SK-N-SH (cell line): ENCODE results near the gene SNRK.

ENCODE experiments used
- CTCF ChIP-seq: fragments of 200-600 bp; sonication (generic); IDR thresholded peaks from 2 replicates; pipeline ENCODE4 v1.6.1; 2017; ENCODE audit warnings: antibody characterized with exemption, mild to moderate bottlenecking, moderate library complexity
- EP300 ChIP-seq, 2 experiments: IDR thresholded peaks; 2 replicates each; pipeline versions ENCODE4 v1.4.0 to v1.6.1; 2012; ENCODE audit warnings: borderline replicate concordance in 1 of 2, low read depth in 1 of 2, low read length in 1 of 2
- EZH2phosphoT487 ChIP-seq: fragments of 200-600 bp; sonication (generic); IDR thresholded peaks from 2 replicates; pipeline ENCODE4 v1.6.1; 2017; ENCODE audit warnings: low read depth, mixed run types, mild to moderate bottlenecking, antibody characterized with exemption, moderate library complexity, borderline replicate concordance
- FOSL2 ChIP-seq: IDR thresholded peaks from 2 replicates; pipeline ENCODE4 v1.4.0; 2012; ENCODE audit warnings: low read depth, mild to moderate bottlenecking, moderate library complexity, borderline replicate concordance
- MXI1 ChIP-seq: IDR thresholded peaks from 2 replicates; pipeline ENCODE4 v1.6.1; 2012; ENCODE audit warnings: mild to moderate bottlenecking, low read depth, low read length, improper control_type of control experiment
- REST ChIP-seq: IDR thresholded peaks from 2 replicates; pipeline ENCODE4 v1.6.1; 2012; ENCODE audit warnings: mild to moderate bottlenecking, low read depth, low read length, moderate library complexity
- SMC3 ChIP-seq: IDR thresholded peaks from 2 replicates; pipeline ENCODE4 v1.6.1; 2012; ENCODE audit warnings: low read depth, low read length, improper control_type of control experiment
- TAF1 ChIP-seq: IDR thresholded peaks from 2 replicates; pipeline ENCODE4 v1.6.1; 2012; ENCODE audit warnings: low read depth, mild to moderate bottlenecking, low read length, moderate library complexity, borderline replicate concordance
- TEAD4 ChIP-seq: IDR thresholded peaks from 2 replicates; pipeline ENCODE4 v1.4.0; 2012; ENCODE audit warnings: mild to moderate bottlenecking, borderline replicate concordance; ENCODE audit not compliant: insufficient read depth
- USF2 ChIP-seq: fragments of 150-350 bp; IDR thresholded peaks from 2 replicates; pipeline ENCODE4 v1.6.1; 2017; ENCODE audit warnings: antibody characterized with exemption, low read length, low read depth, borderline replicate concordance
- YY1 ChIP-seq: IDR thresholded peaks from 2 replicates; pipeline ENCODE4 v1.4.0; 2012; ENCODE audit warnings: low read depth, mild to moderate bottlenecking

GRCh38 chr3:43248973-43249372 lies 37.4 kb upstream of the SNRK start:
- no peak for TF ChIP-seq FOSL2
- TF ChIP-seq YY1 = no peak
- no peak for TF ChIP-seq CTCF
- TF ChIP-seq EP300 (IDR thresholded peaks at IDR 0.05; ENCODE audit: borderline replicate concordance in 1 of 2, low read depth in 1 of 2, low read length in 1 of 2) = no peak
- no peak for TF ChIP-seq USF2
- no peak for TF ChIP-seq TEAD4
- no peak for TF ChIP-seq SMC3
- no peak for TF ChIP-seq MXI1
- no peak for TF ChIP-seq EZH2phosphoT487
- no peak for TF ChIP-seq REST
- no peak for TF ChIP-seq TAF1
